ENCODE measurements around the gene ZNF789.

- TF ChIP-seq EZH2 (IDR thresholded peaks at IDR 0.05) (no peak), CTCF (IDR thresholded peaks at IDR 0.05) (no peak)
These were observed 32.6 kb downstream of the ZNF789 start for GRCh38 chr7:99505324-99505662.

All from neural progenitor cell (in vitro differentiated cells).